GM19455 (cell line): ENCODE results near the gene FNIP2.
"Not testable (repeated sequence)": the region's sequence is repeated elsewhere in the genome, so short reads cannot be mapped to it uniquely, and the experiment has no call there.

ENCODE experiments used
- ATAC-seq: cut with Tn5 transposase; IDR thresholded peaks from one replicate; pipeline ENCODE4 v1.9.1; 2021; ENCODE audit not compliant: unreplicated experiment

FNIP2 gene

DNA sequence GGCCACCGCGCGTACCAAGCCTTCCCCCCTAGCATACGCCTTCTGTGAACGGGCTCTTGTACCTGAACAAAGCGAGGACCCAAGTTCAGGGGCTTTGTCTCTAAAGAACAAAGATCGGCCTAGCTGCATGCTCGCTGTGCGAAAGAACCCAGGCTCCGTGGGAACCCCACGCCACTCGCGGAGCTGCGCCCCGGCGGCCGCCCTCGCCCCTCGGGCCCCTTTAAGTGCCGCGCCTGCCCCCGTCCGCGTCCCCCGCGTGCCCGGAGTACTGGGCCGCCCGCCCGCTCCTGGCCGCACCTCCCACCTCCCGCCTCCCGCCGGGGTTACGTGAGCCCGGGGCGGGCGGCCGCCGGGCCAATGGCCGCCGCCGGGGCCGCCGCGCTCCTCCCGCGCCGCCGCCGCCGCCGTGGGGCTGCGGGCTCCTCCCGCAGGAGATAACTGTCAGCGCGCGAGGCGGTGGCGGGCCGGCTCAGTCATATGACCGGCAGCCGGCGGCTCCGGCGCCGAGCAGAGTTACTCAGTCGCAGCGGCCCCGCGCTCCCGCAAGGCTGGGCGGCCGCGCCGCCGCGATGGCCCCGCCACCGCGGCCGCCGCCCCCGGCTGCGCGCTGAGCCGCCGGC is at the start of gene FNIP2:
Gene FNIP2, plus strand, starts transcription at position 472 of the 620 bp plus-strand sequence. CDS start 187 bp downstream, outside the sequence.
- peak; percentile 78 for ATAC-seq

DNA sequence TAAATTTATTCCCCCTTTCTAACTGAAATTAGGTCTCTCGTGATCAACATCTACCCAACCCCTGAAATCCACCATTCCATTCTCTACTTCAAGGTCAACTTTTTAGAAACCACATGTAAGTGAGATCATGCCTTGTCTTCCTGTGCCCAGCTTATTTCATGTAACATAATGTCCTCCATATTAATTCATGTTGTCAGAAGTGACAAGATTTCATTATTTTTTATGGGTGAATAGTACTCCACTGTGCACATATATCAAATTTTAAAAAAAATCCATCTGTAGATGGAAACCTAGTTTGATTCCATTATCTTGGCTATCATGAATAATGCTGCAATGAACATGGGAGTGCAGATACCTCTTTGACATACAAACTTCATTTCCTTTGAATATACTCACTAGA is 47.1 kb upstream of the FNIP2 start:
- ATAC-seq: no peak

DNA sequence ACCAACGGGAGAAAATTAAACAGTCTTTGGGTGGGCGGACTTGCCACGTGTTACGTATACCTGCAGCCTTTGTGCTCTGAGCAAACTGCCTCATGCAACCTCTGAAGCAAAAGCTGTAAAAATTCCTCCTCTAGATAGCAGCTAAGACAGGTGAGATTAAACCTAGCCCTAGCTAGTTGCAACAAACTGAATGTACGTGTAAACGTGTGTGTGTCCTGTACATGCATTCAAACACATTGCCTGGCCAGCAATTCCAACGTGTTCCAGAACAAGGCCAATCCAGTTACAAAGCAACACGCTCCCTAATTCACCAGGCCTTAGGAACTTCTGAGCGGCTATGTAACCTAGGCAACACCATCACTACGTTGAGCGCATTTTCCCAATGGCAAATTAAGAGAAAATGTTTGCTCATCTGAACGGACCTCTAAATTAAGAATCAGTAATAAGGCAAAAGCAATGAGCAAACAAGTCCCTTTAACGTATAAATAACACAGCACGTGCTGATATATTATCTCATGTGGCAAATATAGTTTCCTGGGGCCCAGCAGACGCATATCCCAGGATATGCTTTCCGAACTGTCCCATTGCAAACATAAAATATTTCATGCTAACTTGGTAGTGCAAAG is 46.4 kb upstream of the FNIP2 start:
- peak; percentile 22 for ATAC-seq

DNA sequence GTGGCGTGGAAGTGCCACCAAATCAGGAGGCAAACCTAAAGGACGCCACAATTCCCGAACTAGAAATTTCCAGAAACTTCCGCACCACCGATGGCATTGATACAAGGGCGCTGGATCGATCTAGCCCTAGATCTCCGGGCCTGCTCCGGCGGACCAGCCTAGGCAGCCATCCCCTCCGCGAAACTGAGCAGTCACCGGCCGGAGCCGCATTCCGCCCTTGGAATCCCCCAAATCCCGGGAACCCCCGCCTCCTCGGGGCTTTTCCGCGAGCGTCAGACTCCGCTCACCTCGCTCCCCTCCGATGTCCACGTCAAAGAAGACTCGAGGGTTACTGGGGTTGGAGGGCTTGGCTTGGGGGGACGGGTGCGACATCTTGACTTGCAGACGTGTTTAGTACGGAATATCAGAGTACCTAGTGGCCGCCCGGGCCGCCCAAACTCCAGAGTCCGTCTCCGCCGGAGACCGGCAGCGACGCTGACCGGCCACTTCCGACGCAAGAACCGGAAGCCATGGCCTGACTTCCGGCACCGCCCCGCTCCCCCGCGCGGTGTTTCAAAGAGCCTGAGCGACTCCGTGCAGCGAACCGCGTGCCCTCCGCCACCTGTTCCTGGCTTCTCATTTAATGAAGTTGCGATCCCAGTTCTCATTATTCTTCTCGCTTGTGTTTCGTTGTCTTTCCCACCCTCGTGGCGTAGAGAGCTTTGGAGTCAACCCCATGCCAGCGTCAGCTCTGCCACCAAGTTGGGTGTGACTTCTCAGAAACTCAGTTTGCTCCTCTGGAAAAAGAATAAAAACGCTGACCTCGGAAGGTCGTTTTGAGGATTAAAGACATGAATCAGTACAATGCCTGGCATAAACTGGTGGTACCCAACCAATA is 45.7 kb upstream of the FNIP2 start, which contains the start of gene PPID:
Gene PPID, minus strand, starts transcription at position 480 of the 877 bp plus-strand sequence. Its CDS starts 108 bp downstream, at position 372.
- peak; percentile 97 for ATAC-seq

DNA sequence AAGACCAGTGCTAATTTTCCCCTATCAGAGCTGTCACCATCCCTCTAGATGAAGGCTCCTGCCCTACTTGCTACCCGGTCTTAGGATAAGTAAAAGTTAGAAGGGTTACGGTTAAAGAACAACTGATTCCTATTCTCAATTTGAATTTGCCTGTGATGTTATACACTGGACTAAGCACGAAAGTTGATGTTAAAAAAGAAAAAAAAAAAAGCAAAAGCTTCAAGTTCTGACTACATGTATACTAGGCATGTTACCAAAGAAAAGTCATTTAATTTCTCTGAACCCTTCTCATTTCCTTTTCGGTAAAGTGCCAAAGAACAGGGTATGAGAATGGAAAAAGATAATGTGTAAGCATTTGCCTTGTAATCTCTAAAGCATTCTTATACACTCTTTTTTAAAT is 44.2 kb upstream of the FNIP2 start:
- no peak for ATAC-seq

DNA sequence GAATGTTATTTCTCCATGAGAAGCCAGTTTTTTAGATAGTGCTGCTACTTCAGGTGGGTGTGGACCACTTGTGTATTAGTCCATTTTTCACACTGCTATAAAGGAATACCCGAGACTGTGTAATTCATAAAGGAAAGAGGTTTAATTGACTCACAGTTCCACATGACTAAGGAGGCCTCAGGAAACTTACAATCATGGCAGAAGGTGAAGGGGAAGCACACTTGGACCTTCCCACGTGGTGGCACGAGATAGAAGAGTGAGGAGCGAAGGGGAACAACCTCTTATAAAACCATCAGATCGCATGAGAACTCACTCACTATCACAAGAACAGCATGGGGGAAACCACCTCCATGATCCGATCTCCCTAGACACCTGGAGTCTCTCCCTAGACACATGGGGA is 42.2 kb upstream of the FNIP2 start:
- ATAC-seq: no peak

- no peak for ATAC-seq
Measured at GRCh38 chr4:158728236-158728635, 40.6 kb upstream of the FNIP2 start.

GRCh38 chr4:158729716-158730559 is 38.9 kb upstream of the FNIP2 start:
- peak; percentile 89 for ATAC-seq

GRCh38 chr4:158738866-158739265 is 30.0 kb upstream of the FNIP2 start:
- ATAC-seq: no peak

GRCh38 chr4:158739600-158739999 is 29.2 kb upstream of the FNIP2 start:
- ATAC-seq: no peak

GRCh38 chr4:158741326-158742021 is 27.4 kb upstream of the FNIP2 start:
- ATAC-seq: no peak

DNA sequence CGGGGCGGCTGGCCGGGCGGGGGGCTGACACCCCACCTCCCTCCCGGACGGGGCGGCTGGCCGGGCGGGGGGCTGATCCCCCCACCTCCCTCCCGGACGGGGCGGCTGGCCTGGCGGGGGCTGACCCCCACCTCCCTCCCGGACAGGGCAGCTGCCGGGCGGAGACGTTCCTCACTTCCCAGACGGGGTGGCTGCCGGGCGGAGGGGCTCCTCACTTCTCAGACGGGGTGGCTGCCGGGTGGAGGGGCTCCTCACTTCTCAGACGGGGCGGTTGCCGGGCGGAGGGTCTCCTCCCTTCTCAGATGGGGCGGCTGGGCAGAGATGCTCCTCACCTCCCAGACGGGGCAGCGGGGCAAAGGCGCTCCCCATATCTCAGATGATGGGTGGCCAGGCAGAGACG is 22.3 kb upstream of the FNIP2 start:
- not testable (repeated sequence) for ATAC-seq

- ATAC-seq: no peak
Measured at GRCh38 chr4:158750379-158750778, 18.4 kb upstream of the FNIP2 start.

- ATAC-seq: no peak
Measured at GRCh38 chr4:158754385-158755180, 14.2 kb upstream of the FNIP2 start.

- ATAC-seq: not testable (repeated sequence)
Measured at GRCh38 chr4:158755819-158756218, 13.0 kb upstream of the FNIP2 start.

- no peak for ATAC-seq
Measured at GRCh38 chr4:158756588-158756987, 12.2 kb upstream of the FNIP2 start.

DNA sequence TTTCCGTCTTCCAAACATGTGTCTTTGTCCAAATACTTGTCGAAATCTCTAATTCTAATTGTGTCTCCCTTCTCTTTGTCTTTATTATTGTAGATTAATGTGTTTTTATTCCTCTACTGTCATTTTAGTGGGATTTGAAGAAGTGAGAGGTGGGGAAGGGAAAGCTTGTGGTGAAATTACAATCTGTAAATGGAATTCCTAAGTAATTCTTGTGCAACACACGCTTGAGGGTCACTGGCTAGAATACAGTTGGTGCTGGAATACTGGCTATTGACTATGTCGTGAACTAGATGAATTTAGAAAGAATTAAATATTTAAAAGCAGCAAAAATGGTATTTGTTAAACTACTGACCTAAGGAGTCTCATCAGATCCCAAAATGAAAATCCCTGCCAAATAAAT is 10.7 kb upstream of the FNIP2 start:
- ATAC-seq: no peak

DNA sequence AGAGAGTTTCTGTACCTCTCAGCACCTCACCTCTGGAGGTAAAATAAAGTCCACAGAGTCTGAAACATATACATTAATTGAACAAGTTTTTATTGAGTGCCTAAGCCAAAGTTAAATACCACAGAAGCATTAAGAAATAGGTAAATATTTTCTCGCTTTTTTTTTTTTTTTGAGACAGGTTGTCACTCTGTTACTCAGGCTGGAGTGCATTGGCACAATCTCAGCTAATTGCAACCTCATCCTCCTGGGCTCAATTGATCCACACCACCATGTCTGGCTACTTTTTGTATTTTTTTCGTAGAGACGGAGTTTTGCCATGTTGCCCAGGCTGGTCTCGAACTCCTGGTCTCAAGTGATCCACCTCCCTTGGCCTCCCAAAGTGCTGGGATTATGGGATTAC is 10.1 kb upstream of the FNIP2 start:
- no peak for ATAC-seq

DNA sequence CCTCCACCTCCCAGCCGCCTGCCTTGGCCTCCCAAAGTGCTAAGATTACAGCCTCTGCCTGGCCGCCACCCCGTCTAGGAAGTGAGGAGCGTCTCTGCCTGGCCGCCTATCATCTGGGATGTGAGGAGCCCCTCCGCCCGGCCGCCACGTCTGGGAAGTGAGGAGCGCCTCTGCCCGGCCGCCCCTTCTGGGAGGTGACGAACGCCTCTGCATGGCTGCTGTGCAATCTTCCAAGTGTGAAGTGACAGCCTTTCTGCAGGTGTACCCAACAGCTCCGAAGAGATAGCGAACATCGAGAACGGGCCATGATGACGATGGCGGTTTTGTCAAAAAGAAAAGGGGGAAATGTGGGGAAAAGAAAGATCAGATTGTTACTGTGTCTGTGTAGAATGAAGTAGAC is 9.3 kb upstream of the FNIP2 start:
- ATAC-seq: not testable (repeated sequence)
